Hypothalamus (tissue), 51 donors: ENCODE measurements around the gene TMEM43.

Experiments
- DNase-seq, 51 donors: peaks; one replicate each; lab custom pipeline; 2025; lab: John Stamatoyannopoulos, UW

The TMEM43 gene

GRCh38 chr3:14148041-14148985 is 23.5 kb downstream of the TMEM43 start:
- no peak for DNase-seq

GRCh38 chr3:14150078-14150477 is 25.2 kb downstream of the TMEM43 start:
- DNase-seq, result no peak

GRCh38 chr3:14150491-14151230 is 25.8 kb downstream of the TMEM43 start:
- DNase-seq, result no peak

GRCh38 chr3:14151471-14152083 is 26.7 kb downstream of the TMEM43 start:
- DNase-seq, result no peak

- no peak for DNase-seq
Observed at GRCh38 chr3:14152233-14152962, 27.5 kb downstream of the TMEM43 start.

GRCh38 chr3:14152963-14153355 is 28.1 kb downstream of the TMEM43 start:
- DNase-seq, result no peak

DNA sequence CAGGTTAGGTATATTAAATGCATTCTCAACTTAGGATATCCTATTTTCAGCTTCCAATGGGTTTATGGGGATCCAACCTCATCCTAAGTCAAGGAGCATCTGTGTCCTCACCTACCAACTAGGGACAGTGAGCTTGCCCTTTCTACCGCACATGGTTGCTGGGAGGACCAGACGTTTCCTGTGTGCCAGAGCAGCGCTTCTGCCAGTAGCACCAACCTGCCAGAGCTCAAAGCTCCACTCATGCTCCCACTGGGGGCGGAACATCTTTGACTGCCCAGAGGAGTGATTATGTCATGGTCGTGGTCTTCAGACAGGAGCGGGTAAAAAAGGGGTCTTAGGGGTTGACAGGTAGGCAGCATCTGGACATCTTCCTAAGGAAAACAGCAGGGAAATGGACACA is 28.8 kb downstream of the TMEM43 start:
- no peak for DNase-seq

DNA sequence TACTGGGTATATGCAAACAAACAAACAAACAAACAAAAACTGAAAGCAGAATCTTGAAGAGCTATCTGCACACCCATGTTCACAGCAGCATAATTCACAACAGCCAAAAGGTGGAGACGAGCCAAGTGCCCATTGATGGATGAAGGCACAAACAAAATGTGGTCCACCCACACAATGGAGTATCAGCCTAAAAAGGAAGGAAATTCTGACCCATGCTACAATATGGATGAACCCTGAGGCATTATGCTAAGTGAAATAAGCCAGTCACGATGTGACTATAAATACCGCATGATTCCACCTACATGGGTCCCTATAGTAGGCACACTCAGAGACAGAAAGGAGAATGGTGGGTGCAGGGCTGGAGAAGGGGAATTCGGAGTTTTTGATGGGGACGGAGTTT is 29.4 kb downstream of the TMEM43 start:
- no peak for DNase-seq

- no peak for DNase-seq
Observed at GRCh38 chr3:14154895-14155440, 30.1 kb downstream of the TMEM43 start.

- DNase-seq, result no peak
Observed at GRCh38 chr3:14156201-14156600, 31.3 kb downstream of the TMEM43 start.

- no peak for DNase-seq
Observed at GRCh38 chr3:14156843-14157561, 32.1 kb downstream of the TMEM43 start.

DNA sequence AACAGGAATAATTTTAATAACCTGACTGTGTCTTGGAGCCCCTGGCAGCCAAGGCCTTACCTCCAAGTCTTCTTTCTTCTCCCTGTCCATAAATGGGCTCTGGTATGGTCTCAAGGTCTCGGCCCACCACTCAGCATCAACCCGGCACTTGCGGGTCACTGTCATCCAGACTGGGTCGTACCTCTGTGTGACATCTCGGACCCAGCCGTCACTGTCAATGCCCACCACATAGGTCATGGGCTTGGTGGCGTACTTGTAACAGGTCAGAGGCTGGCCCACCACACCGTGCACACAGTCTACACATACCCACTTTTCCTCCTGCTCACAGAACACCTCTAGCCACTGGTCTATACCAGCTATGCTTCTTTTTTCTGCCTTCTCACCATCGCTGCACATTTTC is 33.1 kb downstream of the TMEM43 start:
- DNase-seq, result no peak

- DNase-seq, result no peak
Observed at GRCh38 chr3:14158370-14158769, 33.5 kb downstream of the TMEM43 start.

DNA sequence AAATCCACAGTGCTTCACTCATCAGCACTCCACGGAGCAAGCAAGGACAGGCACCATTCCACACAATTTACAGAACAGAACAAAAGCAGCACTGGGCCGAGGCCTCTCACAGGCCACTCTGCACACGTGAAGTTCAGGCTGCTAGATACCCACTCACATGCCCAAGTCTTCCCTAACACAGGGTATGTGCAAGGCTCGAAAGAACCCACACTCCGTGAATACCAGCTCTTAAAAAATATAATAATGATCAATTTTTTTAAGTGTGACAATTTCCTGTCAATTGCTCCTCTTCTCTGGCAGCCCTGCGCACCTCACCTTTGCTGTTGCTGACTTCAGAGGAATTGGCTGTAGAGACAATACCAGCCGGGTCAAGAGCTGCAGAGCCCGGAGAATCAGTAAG is 34.6 kb downstream of the TMEM43 start:
- DNase-seq, result no peak

DNA sequence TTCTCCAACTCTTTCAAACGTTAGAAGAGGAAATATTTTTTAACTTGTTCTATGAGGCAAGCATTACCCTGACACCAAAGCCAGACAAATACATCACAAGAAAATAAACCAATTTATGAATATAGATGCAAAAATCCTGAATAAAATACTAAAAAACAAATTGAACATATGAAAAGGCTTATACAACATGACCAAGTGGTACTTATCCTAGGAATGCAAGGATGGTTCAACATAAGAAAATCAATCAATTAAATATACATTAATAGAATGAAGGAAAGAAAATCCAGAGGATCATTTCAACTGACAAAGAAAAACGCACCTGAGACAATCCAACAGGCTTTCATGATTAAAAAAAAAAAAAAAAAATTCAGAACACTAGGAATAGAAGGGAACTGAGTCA is 36.4 kb downstream of the TMEM43 start:
- no peak for DNase-seq

GRCh38 chr3:14162178-14162577 is 37.3 kb downstream of the TMEM43 start:
- DNase-seq, result no peak

GRCh38 chr3:14166877-14167603 is 42.2 kb downstream of the TMEM43 start:
- DNase-seq, result no peak

DNA sequence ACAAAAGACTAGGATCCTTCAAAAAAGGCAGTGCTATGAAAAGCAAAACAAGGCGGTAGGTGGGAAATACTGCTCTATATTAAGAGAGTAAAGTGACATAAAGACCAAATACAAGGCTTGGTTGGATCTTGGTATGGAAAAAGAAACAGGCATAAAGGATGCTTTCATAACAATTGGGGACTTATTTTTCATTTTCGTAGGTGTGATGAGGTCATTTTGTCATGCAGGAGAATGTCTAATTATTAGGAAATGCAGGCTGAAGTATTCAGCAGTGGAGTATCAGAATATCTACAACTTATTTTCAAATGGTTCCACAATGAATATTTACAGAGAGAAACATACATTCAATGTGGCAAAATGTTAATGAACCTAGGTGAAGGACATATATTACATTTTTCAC is 44.6 kb downstream of the TMEM43 start:
- no peak for DNase-seq

DNA sequence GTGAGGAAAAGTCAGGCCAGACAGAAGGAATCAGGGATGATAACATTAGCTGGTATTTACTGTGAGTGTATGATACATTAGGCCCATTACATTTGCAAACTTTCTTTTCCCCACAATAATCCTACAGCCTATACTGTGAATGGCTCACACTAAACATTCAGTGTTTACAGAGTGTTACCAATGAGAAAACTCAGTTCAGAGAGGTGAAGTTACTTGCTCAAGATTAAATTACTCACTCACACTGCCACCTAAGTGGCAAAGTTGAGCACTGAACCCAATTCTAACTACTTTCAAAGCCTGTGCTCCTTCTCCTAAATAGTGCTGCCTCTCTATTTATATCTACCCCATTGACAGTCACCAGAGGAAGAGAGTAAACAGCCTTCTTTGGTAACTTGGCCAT is 45.0 kb downstream of the TMEM43 start:
- no peak for DNase-seq
